ENCODE measurements around the gene ROR2.

The ROR2 gene

GRCh38 chr9:91864380-91864779 is 85.6 kb downstream of the ROR2 start:
- no peak overlapping the region for H3K4me3 Mint-ChIP-seq
- peaks cover 8% of the 10 kb centered on the region for H3K9me3 Mint-ChIP-seq
- no peaks in the 10 kb centered on the region for H3K36me3 Mint-ChIP-seq (ENCODE audit: insufficient read depth)
- no peaks in the 10 kb centered on the region for H3K4me1 Mint-ChIP-seq
- DNase-seq (ENCODE audit: low spot score in 2 of 2) = no peak
- H3K27me3 Mint-ChIP-seq = peaks cover 52% of the 10 kb centered on the region
- H3K27ac Mint-ChIP-seq (ENCODE audit: low read depth) = no peak overlapping the region
- ATAC-seq (replicated peaks; ENCODE audit: extremely low read depth, poor library complexity, severe bottlenecking) = no peak

- H3K4me3 Mint-ChIP-seq = no peak overlapping the region
- ATAC-seq (replicated peaks; ENCODE audit: extremely low read depth, poor library complexity, severe bottlenecking) = no peak
- no peaks in the 10 kb centered on the region for H3K4me1 Mint-ChIP-seq
- no peak for DNase-seq (ENCODE audit: low spot score in 2 of 2)
- H3K9me3 Mint-ChIP-seq = peaks cover 8% of the 10 kb centered on the region
- peaks cover 45% of the 10 kb centered on the region for H3K27me3 Mint-ChIP-seq
- H3K36me3 Mint-ChIP-seq (ENCODE audit: insufficient read depth) = no peaks in the 10 kb centered on the region
- H3K27ac Mint-ChIP-seq (ENCODE audit: low read depth) = no peak overlapping the region
Observed at GRCh38 chr9:91863469-91863868, 86.6 kb downstream of the ROR2 start.

- Mint-ChIP-seq H3K4me1 (no peaks in the 10 kb centered on the region), H3K9me3 (peaks cover 8% of the 10 kb centered on the region), H3K27me3 (peaks cover 9% of the 10 kb centered on the region), H3K36me3 (ENCODE audit: insufficient read depth) (no peaks in the 10 kb centered on the region), H3K4me3 (no peak overlapping the region), H3K27ac (ENCODE audit: low read depth) (no peak overlapping the region)
- ATAC-seq (replicated peaks; ENCODE audit: extremely low read depth, poor library complexity, severe bottlenecking) = no peak
- DNase-seq (ENCODE audit: low spot score in 2 of 2) = no peak
Observed at GRCh38 chr9:91858213-91859030, 91.6 kb downstream of the ROR2 start.

GRCh38 chr9:91857291-91858212 is 92.5 kb downstream of the ROR2 start:
- no peaks in the 10 kb centered on the region for H3K4me1 Mint-ChIP-seq
- no peak for ATAC-seq (replicated peaks; ENCODE audit: extremely low read depth, poor library complexity, severe bottlenecking)
- DNase-seq (ENCODE audit: low spot score in 2 of 2) = no peak
- no peaks in the 10 kb centered on the region for H3K36me3 Mint-ChIP-seq (ENCODE audit: insufficient read depth)
- H3K27me3 Mint-ChIP-seq = peaks cover 10% of the 10 kb centered on the region
- no peak overlapping the region for H3K27ac Mint-ChIP-seq (ENCODE audit: low read depth)
- no peak overlapping the region for H3K4me3 Mint-ChIP-seq
- peaks cover 8% of the 10 kb centered on the region for H3K9me3 Mint-ChIP-seq

- no peak for ATAC-seq (replicated peaks; ENCODE audit: extremely low read depth, poor library complexity, severe bottlenecking)
- no peaks in the 10 kb centered on the region for H3K4me1 Mint-ChIP-seq
- H3K4me3 Mint-ChIP-seq = no peak overlapping the region
- peaks cover under 1% of the 10 kb centered on the region for H3K9me3 Mint-ChIP-seq
- no peak overlapping the region for H3K27ac Mint-ChIP-seq (ENCODE audit: low read depth)
- no peaks in the 10 kb centered on the region for H3K36me3 Mint-ChIP-seq (ENCODE audit: insufficient read depth)
- H3K27me3 Mint-ChIP-seq = peaks cover 12% of the 10 kb centered on the region
- no peak for DNase-seq (ENCODE audit: low spot score in 2 of 2)
Observed at GRCh38 chr9:91856419-91856818, 93.6 kb downstream of the ROR2 start.

- H3K27me3 Mint-ChIP-seq = peaks cover 16% of the 10 kb centered on the region
- no peaks in the 10 kb centered on the region for H3K9me3 Mint-ChIP-seq
- H3K27ac Mint-ChIP-seq (ENCODE audit: low read depth) = no peak overlapping the region
Observed at GRCh38 chr9:91855196-91855595, 94.8 kb downstream of the ROR2 start.

GRCh38 chr9:91852801-91853347 is 97.2 kb downstream of the ROR2 start:
- ATAC-seq (replicated peaks; ENCODE audit: extremely low read depth, poor library complexity, severe bottlenecking) (no peak), DNase-seq (ENCODE audit: low spot score in 2 of 2) (no peak)
- no peak overlapping the region for H3K4me3 Mint-ChIP-seq
- no peak overlapping the region for H3K27ac Mint-ChIP-seq (ENCODE audit: low read depth)
- H3K4me1 Mint-ChIP-seq = peaks cover under 1% of the 10 kb centered on the region
- no peaks in the 10 kb centered on the region for H3K36me3 Mint-ChIP-seq (ENCODE audit: insufficient read depth)
- H3K9me3 Mint-ChIP-seq = no peaks in the 10 kb centered on the region
- peaks cover 37% of the 10 kb centered on the region for H3K27me3 Mint-ChIP-seq

More at GRCh38 chr9:91855196-91855595, 94.8 kb downstream of the ROR2 start:
- ATAC-seq (replicated peaks; ENCODE audit: extremely low read depth, poor library complexity, severe bottlenecking) = no peak
- no peak for DNase-seq (ENCODE audit: low spot score in 2 of 2)
- H3K36me3 Mint-ChIP-seq (ENCODE audit: insufficient read depth) = no peaks in the 10 kb centered on the region
- H3K4me3 Mint-ChIP-seq = no peak overlapping the region
- H3K4me1 Mint-ChIP-seq = no peaks in the 10 kb centered on the region

GRCh38 chr9:91849694-91850093 is 100.3 kb downstream of the ROR2 start:
- DNase-seq (ENCODE audit: low spot score in 2 of 2) = no peak
- H3K9me3 Mint-ChIP-seq = no peaks in the 10 kb centered on the region

GRCh38 chr9:91848146-91848545 is 101.9 kb downstream of the ROR2 start:
- Mint-ChIP-seq H3K27me3 (peaks cover 50% of the 10 kb centered on the region), H3K27ac (ENCODE audit: low read depth) (no peak overlapping the region), H3K9me3 (no peaks in the 10 kb centered on the region), H3K4me3 (no peak overlapping the region), H3K4me1 (peaks cover 10% of the 10 kb centered on the region), H3K36me3 (ENCODE audit: insufficient read depth) (no peaks in the 10 kb centered on the region)
- DNase-seq (ENCODE audit: low spot score in 2 of 2) (no peak), ATAC-seq (replicated peaks; ENCODE audit: extremely low read depth, poor library complexity, severe bottlenecking) (no peak)

More at GRCh38 chr9:91849694-91850093, 100.3 kb downstream of the ROR2 start:
- Mint-ChIP-seq H3K27ac (ENCODE audit: low read depth) (no peak overlapping the region), H3K27me3 (peaks cover 54% of the 10 kb centered on the region), H3K4me3 (no peak overlapping the region), H3K4me1 (peaks cover 10% of the 10 kb centered on the region), H3K36me3 (ENCODE audit: insufficient read depth) (no peaks in the 10 kb centered on the region)
- ATAC-seq (replicated peaks; ENCODE audit: extremely low read depth, poor library complexity, severe bottlenecking) = no peak

- H3K27me3 Mint-ChIP-seq = peaks cover 45% of the 10 kb centered on the region
- no peak overlapping the region for H3K4me3 Mint-ChIP-seq
- no peaks in the 10 kb centered on the region for H3K9me3 Mint-ChIP-seq
- H3K4me1 Mint-ChIP-seq = peaks cover 10% of the 10 kb centered on the region
- ATAC-seq (replicated peaks; ENCODE audit: extremely low read depth, poor library complexity, severe bottlenecking) (no peak), DNase-seq (ENCODE audit: low spot score in 2 of 2) (no peak)
- H3K36me3 Mint-ChIP-seq (ENCODE audit: insufficient read depth) = no peaks in the 10 kb centered on the region
- H3K27ac Mint-ChIP-seq (ENCODE audit: low read depth) = no peak overlapping the region
Observed at GRCh38 chr9:91847581-91848091, 102.4 kb downstream of the ROR2 start.

GRCh38 chr9:91845879-91846278 is 104.1 kb downstream of the ROR2 start:
- Mint-ChIP-seq H3K27ac (ENCODE audit: low read depth) (no peak overlapping the region), H3K4me3 (no peak overlapping the region), H3K4me1 (peaks cover 10% of the 10 kb centered on the region), H3K27me3 (peaks cover 55% of the 10 kb centered on the region), H3K9me3 (no peaks in the 10 kb centered on the region), H3K36me3 (ENCODE audit: insufficient read depth) (no peaks in the 10 kb centered on the region)
- ATAC-seq (replicated peaks; ENCODE audit: extremely low read depth, poor library complexity, severe bottlenecking) = no peak
- DNase-seq (ENCODE audit: low spot score in 2 of 2) = no peak

GRCh38 chr9:91844701-91845291 is 105.2 kb downstream of the ROR2 start:
- H3K27me3 Mint-ChIP-seq = peaks cover 55% of the 10 kb centered on the region
- no peak overlapping the region for H3K27ac Mint-ChIP-seq (ENCODE audit: low read depth)
- no peaks in the 10 kb centered on the region for H3K9me3 Mint-ChIP-seq
- no peaks in the 10 kb centered on the region for H3K36me3 Mint-ChIP-seq (ENCODE audit: insufficient read depth)
- DNase-seq (ENCODE audit: low spot score in 2 of 2) = no peak
- H3K4me1 Mint-ChIP-seq = peaks cover 10% of the 10 kb centered on the region
- H3K4me3 Mint-ChIP-seq = no peak overlapping the region
- no peak for ATAC-seq (replicated peaks; ENCODE audit: extremely low read depth, poor library complexity, severe bottlenecking)

Measured in central memory CD8-positive, alpha-beta T cell (primary cell).